GM23338 (cell line): Measurements from ENCODE around the gene SEC24C. TPM values are rescaled to one million over a fixed set of nuclear protein-coding genes. Genes with fewer than 3 reads are reported as not detected.

ENCODE experiments used
- ATAC-seq: fragments of 200-7000 bp; cut with Tn5 transposase; 3 replicates; pipeline ENCODE4 v1.9.1; 2020
- DNase-seq: peaks from one replicate; pipeline ENCODE4 v3.0.0-alpha.2; 2015; ENCODE audit warnings: low spot score
- H2AFZ ChIP-seq: fragments of 200-600 bp; sonication (generic); 2 replicates; pipeline ENCODE4 v1.8.0; 2016; ENCODE audit warnings: antibody characterized with exemption, mild to moderate bottlenecking, moderate library complexity
- H3F3A ChIP-seq: fragments of 200-600 bp; sonication (generic); replicated peaks from 2 replicates; pipeline ENCODE4 v1.8.0; 2017; ENCODE audit warnings: antibody characterized with exemption, mixed run types, low read depth
- H3K27ac ChIP-seq: fragments of 200-600 bp; sonication (generic); 2 replicates; pipeline ENCODE4 v1.6.1; 2016; ENCODE audit warnings: low read depth
- H3K27me3 ChIP-seq: fragments of 200-600 bp; sonication (generic); 2 replicates; pipeline ENCODE4 v1.8.0; 2016; ENCODE audit warnings: mild to moderate bottlenecking, mixed run types, moderate library complexity; ENCODE audit not compliant: insufficient read depth
- H3K36me3 ChIP-seq: fragments of 200-600 bp; sonication (generic); 2 replicates; pipeline ENCODE4 v1.8.0; 2016; ENCODE audit warnings: mild to moderate bottlenecking; ENCODE audit not compliant: insufficient read depth
- H3K4me1 ChIP-seq: fragments of 200-600 bp; sonication (generic); 2 replicates; pipeline ENCODE4 v1.8.0; 2016; ENCODE audit warnings: mild to moderate bottlenecking, moderate library complexity; ENCODE audit not compliant: insufficient read depth
- H3K4me2 ChIP-seq: fragments of 200-600 bp; sonication (generic); 2 replicates; pipeline ENCODE4 v1.7.1; 2017; ENCODE audit warnings: mixed run types
- H3K4me3 ChIP-seq: fragments of 200-600 bp; sonication (generic); 2 replicates; pipeline ENCODE4 v1.6.1; 2016; ENCODE audit warnings: mixed run types
- H3K79me2 ChIP-seq: fragments of 200-600 bp; sonication (generic); replicated peaks from 2 replicates; pipeline ENCODE4 v1.8.0; 2017; ENCODE audit warnings: mild to moderate bottlenecking; ENCODE audit not compliant: insufficient read depth
- H3K9me2 ChIP-seq: fragments of 200-600 bp; sonication (generic); 2 replicates; pipeline ENCODE4 v1.8.0; 2017; ENCODE audit not compliant: insufficient read depth
- H4K20me1 ChIP-seq: fragments of 200-600 bp; sonication (generic); replicated peaks from 2 replicates; pipeline ENCODE4 v1.8.0; 2017; ENCODE audit warnings: mild to moderate bottlenecking; ENCODE audit not compliant: insufficient read depth
- H3K27ac Mint-ChIP-seq: 2 replicates; pipeline ENCODE4 v1.8.0; 2020; ENCODE audit warnings: inconsistent platforms, mild to moderate bottlenecking, moderate library complexity, mixed read lengths
- H3K27me3 Mint-ChIP-seq: 3 replicates; pipeline ENCODE4 v1.8.0; 2022; ENCODE audit warnings: low read depth, mild to moderate bottlenecking, moderate library complexity, mixed read lengths, inconsistent platforms; ENCODE audit not compliant: insufficient read depth, poor library complexity
- H3K36me3 Mint-ChIP-seq: 3 replicates; pipeline ENCODE4 v1.8.0; 2021; ENCODE audit warnings: low read depth, mild to moderate bottlenecking, inconsistent platforms, moderate library complexity, mixed read lengths
- H3K4me1 Mint-ChIP-seq: 3 replicates; pipeline ENCODE4 v1.8.0; 2020; ENCODE audit warnings: mild to moderate bottlenecking, inconsistent platforms, mixed read lengths
- H3K4me3 Mint-ChIP-seq: 3 replicates; pipeline ENCODE4 v1.8.0; 2021; ENCODE audit warnings: moderate library complexity, mild to moderate bottlenecking, inconsistent platforms, mixed read lengths
- H3K9me3 Mint-ChIP-seq: 3 replicates; pipeline ENCODE4 v1.8.0; 2020; ENCODE audit warnings: moderate library complexity, mild to moderate bottlenecking, inconsistent platforms, mixed read lengths
- CREB1 ChIP-seq: fragments of 250-450 bp; sonication (Bioruptor Pico); IDR thresholded peaks from 2 replicates; pipeline ENCODE4 v1.5.0; 2020; ENCODE audit warnings: low read depth, mild to moderate bottlenecking, moderate library complexity
- CTCF ChIP-seq, 2 experiments: fragments of 200-600 bp in 1 of 2; sonication (generic) in 1 of 2; conservative IDR thresholded peaks; 2 replicates each; pipeline versions ENCODE4 v1.5.1 to v1.6.1; 2016 to 2017; ENCODE audit warnings: antibody characterized with exemption in 2 of 2, low read depth in 2 of 2, mild to moderate bottlenecking in 2 of 2, moderate library complexity in 1 of 2
- ETS1 ChIP-seq: IDR thresholded peaks from 2 replicates; pipeline ENCODE4 v1.6.1; 2016; ENCODE audit warnings: antibody characterized with exemption
- EZH2 ChIP-seq: fragments of 200-600 bp; sonication (generic); IDR thresholded peaks from one replicate; pipeline ENCODE4 v1.8.0; 2017; ENCODE audit warnings: antibody characterized with exemption, mild to moderate bottlenecking, low read depth; ENCODE audit not compliant: unreplicated experiment
- EZH2phosphoT487 ChIP-seq: fragments of 200-600 bp; sonication (generic); IDR thresholded peaks from one replicate; pipeline ENCODE4 v1.8.1; 2018; ENCODE audit warnings: antibody characterized with exemption; ENCODE audit not compliant: unreplicated experiment
- JUNB ChIP-seq: IDR thresholded peaks from one replicate; pipeline ENCODE4 v1.6.1; 2016; ENCODE audit warnings: antibody characterized with exemption; ENCODE audit not compliant: unreplicated experiment
- POLR2AphosphoS5 ChIP-seq: IDR thresholded peaks from 2 replicates; pipeline ENCODE4 v1.6.1; 2016; ENCODE audit warnings: antibody characterized with exemption, low read depth
- REST ChIP-seq: IDR thresholded peaks from one replicate; pipeline ENCODE4 v1.6.1; 2018; ENCODE audit warnings: antibody characterized with exemption; ENCODE audit not compliant: unreplicated experiment
- STAT1 ChIP-seq: IDR thresholded peaks from one replicate; pipeline ENCODE4 v1.6.1; 2016; ENCODE audit warnings: antibody characterized with exemption; ENCODE audit not compliant: unreplicated experiment
- ZNF114 ChIP-seq: fragments of 250-450 bp; sonication (Bioruptor Pico); IDR thresholded peaks from 2 replicates; pipeline ENCODE4 v1.5.0; 2020; ENCODE audit warnings: mild to moderate bottlenecking, moderate library complexity
- ZNF331 ChIP-seq: fragments of 250-450 bp; sonication (Bioruptor Pico); IDR thresholded peaks from 2 replicates; pipeline ENCODE4 v1.5.0; 2020; ENCODE audit warnings: low read depth, mild to moderate bottlenecking, moderate library complexity
- polyA plus RNA-seq: library from polyadenylated mRNA; unstranded; fragments of >200 nt; fragmentation: Nextera tagmentation; extraction: Ambion mirVana; gene quantifications from 2 replicates; pipeline ENCODE4 v1.2.1, GENCODE V29; 2016
- total RNA-seq: library from RNA; depleted of rRNA; stranded (reverse); fragments of >200 nt; shearing (Covaris generic); gene quantifications from 2 replicates; pipeline ENCODE4 v1.2.3, GENCODE V29; 2014
- TF ChIP-seq, protein P1 (sequence below): fragments of 250-450 bp; sonication (Bioruptor Pico); IDR thresholded peaks from 2 replicates; pipeline ENCODE4 v1.5.0; 2020; ENCODE audit warnings: mild to moderate bottlenecking, moderate library complexity

Gene SEC24C
- total and polyA plus RNA-seq, 2 experiments from 2014 or later, result 16.9 to 64.2 TPM

DNA sequence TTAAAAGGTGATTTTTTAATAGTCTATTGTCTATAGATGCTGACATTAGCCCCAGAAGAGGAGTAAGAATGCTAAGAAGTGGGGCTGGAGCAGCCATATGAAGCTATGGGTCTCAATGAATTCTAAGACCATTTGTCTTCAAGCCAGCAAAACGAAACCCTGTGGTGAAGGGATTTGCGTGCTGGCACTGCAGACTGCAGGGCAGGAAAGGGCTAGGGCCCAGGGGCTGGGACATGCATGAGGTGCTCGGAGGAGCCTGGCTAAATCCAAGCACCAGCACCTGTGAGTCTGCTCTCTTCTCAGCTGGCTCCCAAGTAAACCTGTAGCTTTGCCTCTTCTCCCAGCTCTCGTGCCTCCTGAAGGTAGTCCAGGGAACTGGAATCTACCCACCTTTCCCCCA is 68.5 kb downstream of the SEC24C start:
- Histone ChIP-seq H3F3A (0 out of 2 replicates have a peak, but pooled peaks cover 13% of the 10 kb centered on the region), H2AFZ (no peak overlapping the region), H3K36me3 (no peaks in the 10 kb centered on the region; the same call in 1 of the 2 replicates), H3K79me2 (no peaks in the 10 kb centered on the region), H3K27ac (0 out of 2 replicates have a peak overlapping the region, but pooled peaks have one; percentile 56), H4K20me1 (peaks cover 15% of the 10 kb centered on the region), H3K4me3 (peak overlapping the region; percentile 84), H3K9me2 (no peaks in the 10 kb centered on the region), H3K4me2 (peak overlapping the region; percentile 68), H3K4me1 (peaks cover 7% of the 10 kb centered on the region), H3K27me3 (no peaks in the 10 kb centered on the region)
- H3K9me3 Mint-ChIP-seq, result no peaks in the 10 kb centered on the region
- H3K4me3 Mint-ChIP-seq, result peak overlapping the region; percentile 61
- TF ChIP-seq STAT1, result no peak
- no peak for TF ChIP-seq ETS1
- no peak for TF ChIP-seq EZH2
- TF ChIP-seq, protein P1, sequence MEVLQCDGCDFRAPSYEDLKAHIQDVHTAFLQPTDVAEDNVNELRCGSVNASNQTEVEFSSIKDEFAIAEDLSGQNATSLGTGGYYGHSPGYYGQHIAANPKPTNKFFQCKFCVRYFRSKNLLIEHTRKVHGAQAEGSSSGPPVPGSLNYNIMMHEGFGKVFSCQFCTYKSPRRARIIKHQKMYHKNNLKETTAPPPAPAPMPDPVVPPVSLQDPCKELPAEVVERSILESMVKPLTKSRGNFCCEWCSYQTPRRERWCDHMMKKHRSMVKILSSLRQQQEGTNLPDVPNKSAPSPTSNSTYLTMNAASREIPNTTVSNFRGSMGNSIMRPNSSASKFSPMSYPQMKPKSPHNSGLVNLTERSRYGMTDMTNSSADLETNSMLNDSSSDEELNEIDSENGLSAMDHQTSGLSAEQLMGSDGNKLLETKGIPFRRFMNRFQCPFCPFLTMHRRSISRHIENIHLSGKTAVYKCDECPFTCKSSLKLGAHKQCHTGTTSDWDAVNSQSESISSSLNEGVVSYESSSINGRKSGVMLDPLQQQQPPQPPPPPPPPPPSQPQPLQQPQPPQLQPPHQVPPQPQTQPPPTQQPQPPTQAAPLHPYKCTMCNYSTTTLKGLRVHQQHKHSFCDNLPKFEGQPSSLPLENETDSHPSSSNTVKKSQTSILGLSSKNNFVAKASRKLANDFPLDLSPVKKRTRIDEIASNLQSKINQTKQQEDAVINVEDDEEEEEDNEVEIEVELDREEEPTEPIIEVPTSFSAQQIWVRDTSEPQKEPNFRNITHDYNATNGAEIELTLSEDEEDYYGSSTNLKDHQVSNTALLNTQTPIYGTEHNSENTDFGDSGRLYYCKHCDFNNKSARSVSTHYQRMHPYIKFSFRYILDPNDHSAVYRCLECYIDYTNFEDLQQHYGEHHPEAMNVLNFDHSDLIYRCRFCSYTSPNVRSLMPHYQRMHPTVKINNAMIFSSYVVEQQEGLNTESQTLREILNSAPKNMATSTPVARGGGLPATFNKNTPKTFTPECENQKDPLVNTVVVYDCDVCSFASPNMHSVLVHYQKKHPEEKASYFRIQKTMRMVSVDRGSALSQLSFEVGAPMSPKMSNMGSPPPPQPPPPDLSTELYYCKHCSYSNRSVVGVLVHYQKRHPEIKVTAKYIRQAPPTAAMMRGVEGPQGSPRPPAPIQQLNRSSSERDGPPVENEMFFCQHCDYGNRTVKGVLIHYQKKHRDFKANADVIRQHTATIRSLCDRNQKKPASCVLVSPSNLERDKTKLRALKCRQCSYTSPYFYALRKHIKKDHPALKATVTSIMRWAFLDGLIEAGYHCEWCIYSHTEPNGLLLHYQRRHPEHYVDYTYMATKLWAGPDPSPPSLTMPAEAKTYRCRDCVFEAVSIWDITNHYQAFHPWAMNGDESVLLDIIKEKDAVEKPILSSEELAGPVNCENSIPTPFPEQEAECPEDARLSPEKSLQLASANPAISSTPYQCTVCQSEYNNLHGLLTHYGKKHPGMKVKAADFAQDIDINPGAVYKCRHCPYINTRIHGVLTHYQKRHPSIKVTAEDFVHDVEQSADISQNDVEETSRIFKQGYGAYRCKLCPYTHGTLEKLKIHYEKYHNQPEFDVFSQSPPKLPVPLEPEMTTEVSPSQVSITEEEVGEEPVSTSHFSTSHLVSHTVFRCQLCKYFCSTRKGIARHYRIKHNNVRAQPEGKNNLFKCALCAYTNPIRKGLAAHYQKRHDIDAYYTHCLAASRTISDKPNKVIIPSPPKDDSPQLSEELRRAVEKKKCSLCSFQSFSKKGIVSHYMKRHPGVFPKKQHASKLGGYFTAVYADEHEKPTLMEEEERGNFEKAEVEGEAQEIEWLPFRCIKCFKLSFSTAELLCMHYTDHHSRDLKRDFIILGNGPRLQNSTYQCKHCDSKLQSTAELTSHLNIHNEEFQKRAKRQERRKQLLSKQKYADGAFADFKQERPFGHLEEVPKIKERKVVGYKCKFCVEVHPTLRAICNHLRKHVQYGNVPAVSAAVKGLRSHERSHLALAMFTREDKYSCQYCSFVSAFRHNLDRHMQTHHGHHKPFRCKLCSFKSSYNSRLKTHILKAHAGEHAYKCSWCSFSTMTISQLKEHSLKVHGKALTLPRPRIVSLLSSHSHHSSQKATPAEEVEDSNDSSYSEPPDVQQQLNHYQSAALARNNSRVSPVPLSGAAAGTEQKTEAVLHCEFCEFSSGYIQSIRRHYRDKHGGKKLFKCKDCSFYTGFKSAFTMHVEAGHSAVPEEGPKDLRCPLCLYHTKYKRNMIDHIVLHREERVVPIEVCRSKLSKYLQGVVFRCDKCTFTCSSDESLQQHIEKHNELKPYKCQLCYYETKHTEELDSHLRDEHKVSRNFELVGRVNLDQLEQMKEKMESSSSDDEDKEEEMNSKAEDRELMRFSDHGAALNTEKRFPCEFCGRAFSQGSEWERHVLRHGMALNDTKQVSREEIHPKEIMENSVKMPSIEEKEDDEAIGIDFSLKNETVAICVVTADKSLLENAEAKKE (CRISPR knock-in tag), result no peak
- no peak for TF ChIP-seq EZH2phosphoT487
- no peak for TF ChIP-seq CTCF (conservative IDR thresholded peaks at IDR 0.05; ENCODE audit: low read depth in 2 of 2)
- no peak for TF ChIP-seq ZNF331 (CRISPR knock-in tag)
- no peak for TF ChIP-seq CREB1 (CRISPR knock-in tag)
- no peak for TF ChIP-seq ZNF114 (CRISPR knock-in tag)
- TF ChIP-seq REST, result no peak
- TF ChIP-seq POLR2AphosphoS5, result no peak
- no peak for TF ChIP-seq JUNB
- ATAC-seq (peak; percentile 7), DNase-seq (peak; percentile 54)
- no peak overlapping the region for H3K27ac Mint-ChIP-seq
- peaks cover 16% of the 10 kb centered on the region for H3K27me3 Mint-ChIP-seq
- H3K36me3 Mint-ChIP-seq, result peaks cover 32% of the 10 kb centered on the region
- peaks cover 13% of the 10 kb centered on the region for H3K4me1 Mint-ChIP-seq
